Measurements from ENCODE around the gene CKLF. TPM values are rescaled to one million over a fixed set of nuclear protein-coding genes. Genes with fewer than 3 reads are reported as not detected.

The CKLF gene
- total RNA-seq, 1 donor from 2014 or later = 38.0 TPM

- DNase-seq (ENCODE audit: low spot score) = no peak
- Mint-ChIP-seq H3K27me3 (ENCODE audit: unreplicated experiment) (peaks cover 3% of the 10 kb centered on the region), H3K9me3 (ENCODE audit: unreplicated experiment) (no peaks in the 10 kb centered on the region)
Observed at GRCh38 chr16:66528294-66528693, 24.1 kb upstream of the CKLF start.

GRCh38 chr16:66529475-66529874 is 22.9 kb upstream of the CKLF start:
- H3K27me3 Mint-ChIP-seq (ENCODE audit: unreplicated experiment) = no peaks in the 10 kb centered on the region
- H3K9me3 Mint-ChIP-seq (ENCODE audit: unreplicated experiment) = no peaks in the 10 kb centered on the region
- no peak for DNase-seq (ENCODE audit: low spot score)
- no peak for TF ChIP-seq CTCF (IDR thresholded peaks at IDR 0.05; ENCODE audit: unreplicated experiment)
- no peak overlapping the region for H3K27ac Mint-ChIP-seq (ENCODE audit: unreplicated experiment)
- H3K36me3 Mint-ChIP-seq (ENCODE audit: low read depth, unreplicated experiment) = peaks cover 27% of the 10 kb centered on the region
- no peak overlapping the region for H3K4me3 Mint-ChIP-seq (ENCODE audit: unreplicated experiment)
- peaks cover 15% of the 10 kb centered on the region for H3K4me1 Mint-ChIP-seq (ENCODE audit: unreplicated experiment)

More at GRCh38 chr16:66528294-66528693, 24.1 kb upstream of the CKLF start:
- Mint-ChIP-seq H3K4me3 (ENCODE audit: unreplicated experiment) (no peak overlapping the region), H3K27ac (ENCODE audit: unreplicated experiment) (no peak overlapping the region), H3K36me3 (ENCODE audit: low read depth, unreplicated experiment) (peaks cover 31% of the 10 kb centered on the region), H3K4me1 (ENCODE audit: unreplicated experiment) (peaks cover 17% of the 10 kb centered on the region)
- TF ChIP-seq CTCF (IDR thresholded peaks at IDR 0.05; ENCODE audit: unreplicated experiment) = no peak

- peaks cover 7% of the 10 kb centered on the region for H3K36me3 Mint-ChIP-seq (ENCODE audit: low read depth, unreplicated experiment)
- H3K9me3 Mint-ChIP-seq (ENCODE audit: unreplicated experiment) = no peaks in the 10 kb centered on the region
- no peak for TF ChIP-seq CTCF (IDR thresholded peaks at IDR 0.05; ENCODE audit: unreplicated experiment)
- H3K4me1 Mint-ChIP-seq (ENCODE audit: unreplicated experiment) = peaks cover 6% of the 10 kb centered on the region
- H3K4me3 Mint-ChIP-seq (ENCODE audit: unreplicated experiment) = no peak overlapping the region
- no peak for DNase-seq (ENCODE audit: low spot score)
- H3K27ac Mint-ChIP-seq (ENCODE audit: unreplicated experiment) = peak overlapping the region; percentile 48
- H3K27me3 Mint-ChIP-seq (ENCODE audit: unreplicated experiment) = peaks cover 2% of the 10 kb centered on the region
Observed at GRCh38 chr16:66534376-66534799, 18.0 kb upstream of the CKLF start.

GRCh38 chr16:66536525-66536924 is 15.9 kb upstream of the CKLF start:
- no peak for TF ChIP-seq CTCF (IDR thresholded peaks at IDR 0.05; ENCODE audit: unreplicated experiment)
- Mint-ChIP-seq H3K36me3 (ENCODE audit: low read depth, unreplicated experiment) (peaks cover 3% of the 10 kb centered on the region), H3K27ac (ENCODE audit: unreplicated experiment) (no peak overlapping the region), H3K9me3 (ENCODE audit: unreplicated experiment) (no peaks in the 10 kb centered on the region), H3K4me1 (ENCODE audit: unreplicated experiment) (peaks cover 6% of the 10 kb centered on the region), H3K4me3 (ENCODE audit: unreplicated experiment) (no peak overlapping the region), H3K27me3 (ENCODE audit: unreplicated experiment) (peaks cover 2% of the 10 kb centered on the region)
- no peak for DNase-seq (ENCODE audit: low spot score)

- H3K27me3 Mint-ChIP-seq (ENCODE audit: unreplicated experiment) = peaks cover 2% of the 10 kb centered on the region
- no peak for TF ChIP-seq CTCF (IDR thresholded peaks at IDR 0.05; ENCODE audit: unreplicated experiment)
- peak overlapping the region; percentile 22 for H3K27ac Mint-ChIP-seq (ENCODE audit: unreplicated experiment)
- H3K9me3 Mint-ChIP-seq (ENCODE audit: unreplicated experiment) = no peaks in the 10 kb centered on the region
- H3K4me3 Mint-ChIP-seq (ENCODE audit: unreplicated experiment) = no peak overlapping the region
- no peak for DNase-seq (ENCODE audit: low spot score)
- H3K36me3 Mint-ChIP-seq (ENCODE audit: low read depth, unreplicated experiment) = peaks cover 3% of the 10 kb centered on the region
- H3K4me1 Mint-ChIP-seq (ENCODE audit: unreplicated experiment) = peaks cover 12% of the 10 kb centered on the region
Observed at GRCh38 chr16:66537236-66537635, 15.1 kb upstream of the CKLF start.
